Fibroblast of lung (primary cell): ENCODE measurements around the gene RHBG.

ENCODE experiments used
- CTCF ChIP-seq, 2 donors: IDR thresholded peaks in 1 of 2; conservative IDR thresholded peaks in 1 of 2; 1 replicate in 1 of 2; 2 replicates in 1 of 2; pipeline ENCODE4 v1.5.1; 2011 to 2012; ENCODE audit warnings: low read length in 2 of 2, control low read depth in 1 of 2, inconsistent platforms in 1 of 2, low read depth in 1 of 2, mild to moderate bottlenecking in 1 of 2
- EZH2 ChIP-seq: IDR thresholded peaks from 2 replicates; pipeline ENCODE4 v1.5.1; 2012; ENCODE audit warnings: low read length, control low read depth, mild to moderate bottlenecking; ENCODE audit errors: missing control alignments

GRCh38 chr1:156431769-156432668, 63.0 kb downstream of the RHBG start:
- TF ChIP-seq EZH2 (no peak), CTCF (conservative IDR thresholded peaks at IDR 0.05 in 1 of 2, IDR thresholded peaks at IDR 0.05 in 1 of 2; ENCODE audit: low read depth in 1 of 2, low read length in 2 of 2) (no peak)
